HG03469 (cell line): ENCODE measurements around the gene AOPEP.

Experiments
- ATAC-seq: cut with Tn5 transposase; IDR thresholded peaks from one replicate; pipeline ENCODE4 v1.9.1; 2021; ENCODE audit warnings: mild to moderate bottlenecking, moderate library complexity, moderate number of reproducible peaks; ENCODE audit not compliant: unreplicated experiment

AOPEP gene

DNA sequence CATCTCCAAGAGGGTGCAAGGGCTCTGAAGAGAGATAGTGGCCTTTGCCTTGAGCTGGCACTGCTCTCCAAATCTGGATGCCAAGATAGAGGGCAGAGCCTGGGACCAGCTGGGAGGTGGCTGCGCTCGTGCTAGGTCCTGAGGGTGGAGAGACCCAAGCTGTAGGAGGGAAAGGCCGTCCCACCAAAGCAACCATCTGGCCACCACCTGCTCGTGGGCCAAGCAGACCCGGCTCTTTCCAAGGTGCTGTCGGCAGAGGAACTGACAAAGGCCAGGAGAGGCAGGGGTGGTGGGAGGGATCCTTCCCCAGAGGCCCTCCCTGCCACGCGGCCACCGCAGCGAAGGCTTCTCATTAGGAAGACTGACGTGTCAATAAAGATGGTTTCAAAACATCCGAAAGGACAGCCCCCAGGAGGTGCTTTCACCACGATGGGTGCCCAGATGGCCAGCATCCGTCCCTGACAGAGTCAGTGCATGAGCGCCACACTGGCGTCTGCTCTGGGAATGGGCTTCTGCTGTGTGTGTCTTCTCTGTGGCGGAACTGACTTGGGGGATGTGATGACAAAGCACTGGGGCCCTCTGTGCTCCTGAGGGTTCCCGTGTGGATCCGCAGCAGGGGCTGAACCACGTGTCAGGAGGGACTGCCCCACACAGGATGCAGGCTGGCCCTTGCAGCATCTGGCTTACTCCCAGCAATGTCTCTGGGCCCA is 377.5 kb downstream of the AOPEP start:
- no peak for ATAC-seq

DNA sequence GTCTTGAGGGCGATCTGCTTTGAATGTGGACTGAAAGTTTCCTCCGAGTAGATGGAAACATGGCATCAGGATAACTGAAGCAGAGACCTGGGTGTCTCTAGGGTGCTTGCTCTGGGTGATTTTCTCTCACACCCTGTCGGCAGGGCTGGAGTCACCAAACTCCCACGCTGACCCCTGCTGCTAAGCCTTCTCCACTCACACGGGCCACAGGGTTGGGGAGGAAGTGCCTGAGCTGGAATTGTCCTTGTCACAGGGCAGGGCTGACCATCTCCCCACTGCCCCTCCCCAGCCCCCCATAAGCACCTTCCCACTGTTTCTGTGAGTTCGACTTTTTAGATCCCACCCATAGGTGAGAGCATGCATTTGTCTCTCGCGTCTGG is 378.1 kb downstream of the AOPEP start:
- no peak for ATAC-seq

GRCh38 chr9:95104980-95105379 is 378.5 kb downstream of the AOPEP start:
- no peak for ATAC-seq

DNA sequence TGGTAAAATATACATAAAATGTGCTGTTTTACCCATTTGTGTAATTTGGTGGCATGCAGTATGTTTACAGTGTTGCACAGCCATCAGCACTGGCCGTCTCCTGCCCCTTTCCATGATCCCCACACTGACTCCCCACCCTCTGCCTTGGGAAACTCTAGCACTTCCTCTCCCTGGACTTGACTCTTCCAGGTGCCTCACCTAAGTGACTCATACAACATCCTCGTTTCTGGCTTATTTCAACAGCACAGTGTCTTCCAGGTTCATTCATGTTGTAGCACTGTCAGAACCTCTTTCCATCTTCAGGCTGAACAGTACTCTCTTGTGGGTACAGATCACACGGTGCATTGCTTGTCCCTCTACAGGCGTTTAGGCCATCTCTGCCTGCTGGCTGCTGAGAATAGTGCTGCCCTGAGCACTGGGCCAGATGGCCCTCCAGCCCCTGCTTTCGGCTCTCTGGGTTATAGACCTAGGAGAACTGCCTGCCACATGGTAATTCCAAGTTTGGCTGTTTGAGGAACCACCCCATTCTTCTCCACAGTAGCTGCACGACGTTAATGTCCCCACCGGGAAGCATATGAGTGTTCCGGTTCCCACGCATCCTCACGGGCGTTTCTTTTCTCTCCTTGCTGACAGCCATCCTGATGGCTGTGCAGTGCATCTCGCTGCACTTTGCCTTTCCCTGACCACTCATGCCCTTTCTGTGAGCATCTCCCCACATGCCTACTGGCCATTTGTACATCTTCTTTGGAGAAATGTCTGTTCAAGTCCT is 379.2 kb downstream of the AOPEP start:
- ATAC-seq, result no peak

DNA sequence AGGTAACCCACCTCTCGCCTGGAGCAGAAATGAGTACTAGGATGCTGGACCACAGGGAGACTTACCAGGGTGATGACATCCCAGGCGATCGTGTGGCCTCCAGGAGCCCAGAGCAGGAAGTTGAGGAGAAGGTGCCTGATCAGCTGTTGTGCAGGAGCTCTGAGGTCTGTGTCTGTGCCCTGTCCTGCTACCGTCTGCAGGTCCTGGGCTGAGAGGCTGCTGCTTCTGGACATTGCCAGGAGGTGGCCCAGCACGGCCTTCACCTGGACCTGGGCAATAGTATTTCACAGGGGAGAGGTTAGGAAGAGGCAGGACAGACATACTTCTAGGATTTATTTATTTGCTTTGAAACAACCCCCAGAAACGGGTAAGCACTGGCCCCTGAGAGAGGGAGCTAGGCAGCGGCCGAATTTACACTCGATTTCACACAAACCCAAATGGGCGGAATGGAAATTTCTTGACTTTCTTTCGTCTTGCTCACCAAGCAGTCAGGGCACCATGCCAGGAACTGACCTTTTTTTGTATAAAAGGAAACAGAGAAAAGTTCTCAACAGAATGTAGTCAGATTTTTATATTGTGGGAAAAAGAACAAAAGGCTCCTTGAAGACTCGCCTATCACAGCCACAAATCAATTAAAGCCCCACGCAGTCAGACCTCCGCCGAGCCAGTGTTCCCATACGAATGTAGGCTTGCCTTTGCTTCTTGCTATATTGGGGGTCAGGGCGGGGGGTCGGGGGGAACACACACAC is 380.7 kb downstream of the AOPEP start:
- ATAC-seq, result no peak

DNA sequence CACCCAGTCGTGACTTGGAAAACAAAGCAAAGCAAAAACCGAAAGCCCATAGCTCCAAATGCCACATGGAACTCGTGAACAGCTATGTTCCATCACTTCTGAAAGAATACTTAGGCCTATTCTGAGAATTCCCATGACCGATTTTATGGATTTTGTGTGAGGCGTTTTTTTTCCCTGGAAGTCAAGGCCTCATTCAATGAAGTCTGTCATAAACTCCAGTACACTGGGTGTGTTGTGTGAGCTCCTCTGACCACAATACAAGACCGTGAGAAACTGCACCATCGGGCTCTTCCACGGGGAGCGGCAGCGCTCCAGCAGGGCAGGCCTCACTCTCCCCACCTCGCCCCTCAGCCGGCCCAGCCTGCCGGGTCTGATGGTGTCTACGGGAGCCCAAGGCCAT is 381.5 kb downstream of the AOPEP start:
- no peak for ATAC-seq

- ATAC-seq, result no peak
These were observed 382.3 kb downstream of the AOPEP start for GRCh38 chr9:95108777-95109176.

DNA sequence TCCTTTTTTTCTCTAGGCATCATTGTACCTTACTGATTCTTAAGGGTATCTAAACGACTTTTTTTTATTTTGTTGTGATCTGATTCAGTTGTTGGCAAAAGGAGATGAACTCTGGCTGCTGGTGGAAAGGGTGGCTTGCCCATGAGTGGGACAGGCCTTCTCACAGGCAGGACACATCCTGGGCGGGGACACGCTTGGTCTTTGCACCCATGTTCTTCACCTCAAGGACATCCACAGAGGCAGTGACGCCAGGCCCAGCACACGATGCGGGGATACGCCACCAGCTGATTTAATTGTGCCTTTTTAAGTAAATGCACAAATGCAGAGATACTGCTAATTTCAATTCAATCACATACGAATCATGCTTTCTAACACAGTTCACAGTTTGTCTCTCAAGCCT is 383.0 kb downstream of the AOPEP start:
- no peak for ATAC-seq

DNA sequence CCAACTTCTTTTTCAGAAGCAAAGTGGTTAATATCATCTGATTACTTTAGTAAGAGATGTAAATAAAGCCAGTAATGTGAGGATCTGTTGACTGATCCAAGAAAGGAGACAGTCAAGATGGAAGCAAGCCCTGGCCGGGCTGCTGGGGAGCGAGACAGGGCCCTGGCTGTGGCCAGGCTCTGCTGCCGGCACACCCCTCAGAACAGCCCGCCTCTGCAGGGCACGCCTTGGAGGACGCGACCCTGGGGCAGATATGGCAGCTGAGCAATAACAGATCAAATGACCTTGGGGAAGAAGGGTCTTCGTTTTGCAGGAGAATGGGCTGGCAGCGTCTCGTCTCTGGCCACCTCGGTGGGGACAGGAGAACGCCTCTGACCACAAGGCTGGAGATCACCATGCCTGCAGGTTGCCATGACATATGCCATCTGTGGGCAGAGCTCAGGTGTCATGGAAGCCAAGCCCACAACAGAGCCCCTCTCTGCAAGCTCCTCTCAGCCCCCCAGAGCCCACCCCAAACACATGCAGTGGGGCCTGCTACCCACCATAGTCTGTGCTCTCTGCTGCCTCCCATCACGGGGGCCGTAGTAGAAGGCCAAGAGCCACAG is 384.5 kb downstream of the AOPEP start:
- ATAC-seq, result no peak

DNA sequence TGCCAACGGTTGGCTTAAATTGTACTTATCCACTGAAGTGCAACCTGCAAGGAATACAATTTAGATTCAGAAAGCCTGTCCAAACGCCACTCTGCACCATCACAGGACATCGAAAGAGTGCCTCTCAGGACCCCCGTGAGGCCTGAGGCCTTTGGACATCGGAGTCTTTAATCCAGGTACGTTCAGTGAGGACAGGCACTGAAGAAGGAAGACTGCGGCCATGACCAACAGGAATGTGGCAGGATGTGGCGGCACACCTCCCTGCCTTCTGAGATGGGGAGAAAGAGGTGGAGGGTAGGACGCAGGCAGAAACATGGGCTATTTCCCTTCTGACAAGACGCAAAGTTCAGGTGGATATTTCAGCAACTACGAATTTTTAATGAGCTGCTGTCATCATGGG is 385.2 kb downstream of the AOPEP start:
- no peak for ATAC-seq

GRCh38 chr9:95112436-95113280 is 386.2 kb downstream of the AOPEP start:
- ATAC-seq, result no peak

DNA sequence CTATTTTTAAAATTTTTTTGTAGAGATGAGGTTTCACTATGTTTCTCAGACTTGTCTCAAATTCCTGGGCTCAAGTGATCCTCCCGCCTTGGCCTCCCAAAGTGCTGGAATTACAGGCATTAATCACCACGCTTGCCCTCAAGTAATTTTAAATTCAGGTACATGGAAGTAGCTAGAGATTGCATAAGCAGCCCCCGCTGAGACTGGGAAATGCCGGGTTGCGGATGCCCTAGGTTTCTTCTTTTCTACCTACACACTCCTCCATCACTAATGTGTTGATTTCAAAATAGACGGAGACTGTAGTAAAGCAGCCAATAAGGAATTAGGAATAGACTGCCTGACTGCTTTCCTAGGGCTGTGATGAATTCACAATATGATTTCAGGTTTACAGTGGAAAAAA is 388.6 kb downstream of the AOPEP start:
- no peak for ATAC-seq

DNA sequence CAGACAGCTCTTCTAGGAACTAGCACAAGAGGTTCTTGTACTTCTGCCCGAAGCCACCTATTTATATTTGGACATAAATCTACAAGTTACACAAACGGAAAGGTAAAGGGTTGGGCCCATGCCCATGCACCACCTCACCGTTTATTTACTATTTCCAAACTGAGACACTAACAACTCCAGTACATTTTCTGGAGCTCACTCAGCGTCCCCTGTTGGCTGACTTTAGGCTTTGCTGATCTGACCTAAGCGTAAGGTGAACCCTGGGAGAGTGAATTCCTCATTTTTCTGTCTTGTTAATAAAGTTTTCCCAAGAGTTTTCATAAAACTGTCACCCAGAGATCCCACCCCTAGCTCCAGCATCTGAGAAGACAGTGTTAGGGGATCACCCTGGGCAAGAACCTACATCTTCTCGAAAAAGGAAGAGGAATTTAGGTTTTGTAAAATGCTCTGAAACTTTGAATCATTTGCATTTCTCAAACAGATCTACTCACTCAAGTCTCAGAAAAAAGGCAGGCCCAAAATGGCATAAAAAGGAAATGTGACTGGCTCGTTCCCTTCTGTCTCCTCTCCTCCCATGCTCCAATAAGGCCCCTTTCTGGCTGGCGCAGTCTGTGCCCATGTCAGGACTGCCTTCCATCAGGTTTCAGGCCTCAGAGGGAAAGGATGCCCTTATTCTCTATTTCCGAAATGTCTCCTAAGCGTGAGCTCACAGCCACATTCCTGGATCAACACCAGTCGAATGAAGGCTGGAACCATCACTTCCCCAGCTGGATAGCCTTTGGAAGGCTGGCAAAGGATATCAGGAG is 389.7 kb downstream of the AOPEP start:
- ATAC-seq, result no peak

DNA sequence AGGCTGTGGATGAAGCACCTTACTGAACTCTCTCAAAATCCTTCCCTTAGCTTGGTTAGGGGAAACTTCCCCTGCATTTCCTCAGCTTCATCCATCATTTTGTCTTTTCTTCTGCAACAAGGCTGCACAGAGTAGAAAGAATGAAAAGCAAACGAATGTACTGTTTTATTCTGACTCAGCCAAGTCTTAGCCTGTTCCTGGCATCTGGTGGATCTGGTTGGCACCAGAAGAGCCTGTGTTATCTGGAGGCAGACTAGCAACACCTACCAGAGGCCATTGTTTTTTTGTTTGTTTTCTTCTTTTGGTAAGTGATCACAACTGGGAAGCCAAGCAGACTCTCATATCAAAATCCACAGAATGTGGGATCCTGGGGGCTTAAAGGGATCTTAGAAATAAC is 390.3 kb downstream of the AOPEP start:
- ATAC-seq, result no peak

DNA sequence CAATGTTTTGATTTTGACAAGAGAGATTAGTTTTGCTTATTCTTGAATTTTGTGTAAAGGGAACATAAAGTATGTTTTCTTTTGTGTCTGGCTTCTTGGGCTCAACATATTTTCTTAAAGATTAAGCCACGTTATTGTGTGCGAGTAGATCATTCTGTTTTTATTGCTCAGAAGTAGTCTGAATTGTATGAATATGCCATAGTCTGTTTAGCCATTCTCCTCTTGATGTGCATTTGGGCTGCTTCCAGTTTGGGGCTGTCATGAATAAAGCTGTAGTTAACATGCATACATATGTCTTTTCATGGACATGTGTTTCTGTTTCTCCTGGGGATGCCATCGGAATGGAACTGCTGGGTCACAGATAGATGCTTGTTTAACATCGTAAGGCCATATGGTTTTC is 392.1 kb downstream of the AOPEP start:
- no peak for ATAC-seq

- ATAC-seq, result no peak
These were observed 394.4 kb downstream of the AOPEP start for GRCh38 chr9:95120781-95121370.

- ATAC-seq, result no peak
These were observed 398.3 kb downstream of the AOPEP start for GRCh38 chr9:95124582-95125367.

DNA sequence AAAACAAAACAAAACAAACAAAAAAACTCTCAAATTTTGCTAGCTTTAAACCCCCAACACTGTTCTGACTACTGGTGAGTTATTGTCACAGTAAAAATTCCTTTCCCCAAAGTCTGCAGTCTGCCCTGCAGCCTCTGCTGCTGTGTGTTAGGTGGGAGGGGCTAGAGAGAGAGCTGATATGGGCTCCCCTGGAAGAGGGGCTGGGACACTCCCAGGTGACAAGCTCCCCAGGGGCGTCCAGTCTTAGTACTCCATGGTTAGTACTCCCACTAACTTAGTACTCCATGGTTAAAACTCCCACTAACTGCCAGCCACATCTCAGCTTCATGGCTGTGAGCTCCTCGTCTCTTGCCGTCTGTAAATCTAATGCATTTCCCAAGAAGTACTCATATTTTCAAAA is 399.2 kb downstream of the AOPEP start:
- ATAC-seq, result no peak

- no peak for ATAC-seq
These were observed 400.2 kb downstream of the AOPEP start for GRCh38 chr9:95126739-95127138.
